Muscle of back (tissue), 11 donors: ENCODE measurements around the gene DNAJB6. TPM values are rescaled to one million over a fixed set of nuclear protein-coding genes. Genes with fewer than 3 reads are reported as not detected.

Experiments used
- DNase-seq, 3 donors: peaks; one replicate each; pipeline versions ENCODE4 v3.0.0 to v3.0.0-alpha.2; 2013
- polyA plus RNA-seq, 10 donors: library from polyadenylated mRNA; unstranded; fragments of 120-200 nt; gene quantifications; one replicate each; pipeline ENCODE4 v1.2.1, GENCODE V29; 2013; ENCODE audit not compliant: insufficient read length in 10 of 10

DNAJB6 gene
- polyA plus RNA-seq, 10 donors, result 109 to 147 (median 127) TPM

DNA sequence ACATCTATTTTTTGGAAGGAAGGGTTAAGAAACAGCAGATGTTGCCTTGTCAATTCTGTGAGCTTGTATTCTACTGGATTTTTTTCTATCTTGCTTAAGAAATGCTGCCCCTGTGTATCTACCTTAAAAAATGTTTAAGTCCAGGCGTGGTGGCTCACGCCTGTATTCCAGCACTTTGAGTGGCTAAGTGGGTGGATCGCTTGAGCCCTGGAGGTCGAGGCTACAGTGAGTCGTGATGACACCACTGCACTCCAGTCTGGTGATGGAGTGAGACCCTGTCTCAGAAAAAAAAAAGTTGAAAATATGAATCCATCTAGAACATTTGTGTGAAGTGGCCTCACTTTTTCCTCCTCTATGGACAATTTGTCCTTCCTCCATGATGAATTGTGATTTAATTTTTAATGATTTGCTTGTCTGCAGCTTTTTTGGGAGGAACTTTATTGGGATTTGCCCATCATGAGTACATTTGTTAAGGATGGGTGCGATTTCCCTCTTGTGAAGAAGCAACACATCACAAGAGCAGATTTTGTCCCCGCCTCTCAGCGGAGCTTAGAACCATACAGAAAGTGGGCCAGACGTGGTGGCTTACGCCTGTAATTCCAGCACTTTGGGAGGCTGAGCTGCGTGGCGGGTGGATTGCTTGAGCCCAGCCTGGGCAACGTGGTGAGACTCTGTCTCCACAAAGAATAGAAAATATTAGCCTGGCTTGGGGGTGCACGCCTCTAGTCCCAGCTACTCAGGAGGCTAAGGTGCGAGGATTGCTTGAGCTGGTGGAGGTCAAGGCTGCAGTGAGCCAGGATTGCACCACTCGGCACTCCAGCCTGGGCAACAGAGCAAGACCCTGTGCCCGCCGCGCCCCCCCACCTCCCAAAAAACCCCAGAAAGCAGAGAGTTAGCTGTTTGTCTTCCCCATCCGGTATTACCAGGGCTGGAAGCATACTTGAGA lies 57.7 kb downstream of the DNAJB6 start:
- no peak for DNase-seq

DNA sequence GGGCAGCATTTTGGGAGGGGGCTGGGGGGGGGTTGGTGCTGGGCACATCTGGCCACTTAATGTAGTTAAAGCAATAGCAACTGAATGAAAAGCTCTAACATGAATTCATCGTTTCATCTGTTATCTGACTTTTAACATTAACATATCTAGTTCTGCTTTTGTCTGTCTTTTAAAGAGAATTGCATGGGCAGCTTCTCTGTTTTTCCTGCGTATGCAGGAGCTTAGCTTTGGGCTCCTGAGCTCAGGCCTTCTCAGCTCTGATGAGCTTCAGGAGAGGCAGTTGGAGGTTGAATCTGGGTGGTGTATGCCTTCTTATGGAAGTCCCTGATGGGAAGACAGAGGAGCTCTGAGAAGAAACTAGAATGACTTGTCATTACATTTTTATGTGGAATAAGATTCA lies 58.4 kb downstream of the DNAJB6 start:
- DNase-seq, result no peak

DNA sequence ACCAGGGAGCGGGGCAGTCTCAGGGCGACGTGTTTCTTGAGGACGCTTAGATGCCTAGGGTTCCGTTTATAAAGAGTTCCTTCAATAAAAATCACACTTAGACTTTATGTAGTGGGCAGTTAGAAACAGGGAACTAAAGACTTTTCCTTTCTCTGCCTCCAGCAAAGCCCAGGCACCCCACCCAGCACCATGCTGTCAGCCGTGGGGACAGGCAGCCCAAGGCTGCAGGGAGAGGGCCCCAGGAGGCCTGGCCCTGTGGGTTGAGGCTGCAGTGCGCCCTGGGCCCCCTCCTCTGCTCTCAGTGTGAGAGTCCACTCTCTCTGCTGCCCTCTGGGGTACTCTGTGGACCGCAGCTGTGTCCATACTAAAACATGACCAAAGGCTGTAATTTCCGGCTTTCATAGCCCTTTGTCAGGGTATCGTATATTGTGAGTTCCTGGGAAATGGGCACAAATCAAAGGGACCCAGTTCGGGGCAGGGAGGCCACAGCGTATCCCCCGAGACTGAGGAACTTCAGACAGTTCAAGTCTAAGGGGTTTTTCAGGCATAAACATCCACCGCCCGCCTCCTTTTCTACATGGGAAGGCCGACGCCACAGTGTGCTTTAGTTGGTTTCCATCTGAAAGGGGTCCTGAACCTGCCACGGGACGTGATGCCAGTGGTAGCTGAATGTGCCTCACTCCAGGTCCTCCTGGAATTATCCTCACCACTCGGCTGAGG lies 59.7 kb downstream of the DNAJB6 start:
- no peak for DNase-seq

DNA sequence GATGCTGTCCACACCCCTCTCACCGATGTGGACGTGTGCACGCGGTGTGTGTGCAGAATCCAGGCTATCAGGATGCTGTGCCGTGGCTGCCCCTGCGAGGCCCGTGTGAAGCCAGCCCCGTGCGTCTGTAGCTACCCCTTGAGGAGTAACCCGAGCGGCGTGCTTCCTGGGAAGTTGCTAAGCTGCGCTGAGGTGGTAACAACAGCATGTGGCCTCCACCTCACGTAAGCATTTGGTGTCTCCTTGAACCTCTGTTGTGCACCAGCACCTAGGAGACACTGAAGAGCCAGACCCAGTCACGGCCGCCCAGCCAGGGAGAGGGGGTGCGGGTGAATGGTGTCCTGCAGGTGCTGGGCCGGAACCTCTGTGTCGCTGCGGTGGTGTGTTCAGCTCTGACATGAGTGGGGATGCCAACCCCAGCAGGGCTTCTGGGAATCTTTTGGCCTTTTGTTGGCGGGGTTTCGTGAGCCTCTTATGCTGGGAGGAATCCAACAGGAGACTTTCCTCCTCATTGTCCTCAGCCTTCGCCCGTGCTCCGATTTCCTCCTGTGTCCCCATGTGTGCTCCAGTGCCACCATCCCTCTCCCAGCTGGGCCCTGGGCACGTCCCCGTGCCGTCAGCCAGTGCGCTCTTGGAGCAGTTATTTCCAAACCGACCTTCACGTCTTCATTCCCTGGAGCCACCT lies 60.4 kb downstream of the DNAJB6 start:
- peak in 2 of 3 donors; percentile 20 to 26 for DNase-seq

GRCh38 chr7:157397731-157398691 lies 61.2 kb downstream of the DNAJB6 start:
- DNase-seq, result peak; percentile 59 to 74 (median 70)

DNA sequence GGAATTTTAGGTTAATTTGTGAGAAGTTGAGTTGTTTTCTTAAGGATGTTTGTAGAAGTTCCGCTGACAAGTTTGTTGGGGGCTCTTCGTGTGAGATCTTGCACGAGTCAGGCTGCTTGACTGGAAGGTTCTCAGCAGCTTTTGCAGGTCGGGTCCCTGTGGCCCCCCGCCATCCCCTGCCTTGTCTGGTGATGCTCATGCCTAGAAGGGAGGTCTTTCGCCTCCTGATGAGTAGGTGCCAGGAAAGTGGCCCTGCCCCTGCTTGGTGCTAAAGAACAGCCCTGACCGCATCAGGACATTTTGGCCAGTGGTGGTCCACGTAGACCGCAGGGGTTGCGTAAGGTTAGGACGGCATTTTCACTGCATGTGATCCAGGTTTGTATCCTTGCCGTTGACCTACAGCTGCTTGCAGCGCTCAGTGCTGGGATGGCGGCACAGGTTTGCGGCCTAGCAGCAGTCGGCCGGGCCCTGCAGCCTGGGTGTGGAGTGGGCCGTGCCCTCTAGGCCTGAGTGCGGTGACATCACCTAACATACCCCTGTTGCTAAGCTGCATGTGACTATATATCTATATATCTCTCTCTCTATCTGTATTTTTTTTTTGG lies 62.4 kb downstream of the DNAJB6 start:
- DNase-seq, result no peak

GRCh38 chr7:157400171-157400860 lies 63.5 kb downstream of the DNAJB6 start:
- DNase-seq, result no peak

DNA sequence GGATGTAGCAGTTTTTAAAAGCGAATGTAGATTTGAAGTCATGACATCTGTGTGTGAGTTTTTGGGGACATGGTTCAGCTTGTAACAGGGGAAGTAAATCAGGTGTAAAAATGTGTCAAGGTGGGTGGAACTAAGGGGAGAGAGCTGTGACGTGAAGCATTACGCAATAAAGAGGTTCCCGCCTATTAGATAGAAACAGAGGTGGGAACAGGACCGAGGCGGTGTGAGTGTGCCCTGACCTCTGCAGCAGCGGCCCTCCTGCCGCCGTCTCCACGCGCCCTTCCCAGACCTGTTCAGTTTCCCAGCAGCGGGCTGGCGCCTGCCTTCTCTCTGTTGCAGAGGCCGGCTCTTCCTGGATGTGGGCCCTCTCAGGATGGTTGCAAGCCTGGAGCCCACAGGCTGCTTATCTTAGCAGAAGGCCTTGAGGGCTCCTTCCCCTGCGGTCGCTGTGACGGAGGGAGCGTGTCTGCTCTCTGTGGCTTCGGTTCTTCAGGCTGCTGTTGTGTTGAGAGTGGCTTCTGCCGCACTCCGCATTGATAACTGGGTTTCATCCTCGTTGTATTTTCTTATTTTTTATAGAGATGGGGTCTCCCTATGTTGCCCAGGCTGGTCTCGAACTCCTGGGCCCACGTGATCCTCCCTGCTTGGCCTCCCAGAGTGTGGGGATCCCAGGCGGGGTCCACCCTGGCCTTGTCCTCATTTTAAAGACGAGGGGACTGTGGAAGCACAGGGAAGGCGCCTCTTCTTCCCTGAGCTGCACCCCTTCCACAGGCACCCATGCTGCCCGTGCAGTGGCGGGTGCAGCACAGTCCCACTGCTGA lies 65.0 kb downstream of the DNAJB6 start:
- no peak for DNase-seq

DNA sequence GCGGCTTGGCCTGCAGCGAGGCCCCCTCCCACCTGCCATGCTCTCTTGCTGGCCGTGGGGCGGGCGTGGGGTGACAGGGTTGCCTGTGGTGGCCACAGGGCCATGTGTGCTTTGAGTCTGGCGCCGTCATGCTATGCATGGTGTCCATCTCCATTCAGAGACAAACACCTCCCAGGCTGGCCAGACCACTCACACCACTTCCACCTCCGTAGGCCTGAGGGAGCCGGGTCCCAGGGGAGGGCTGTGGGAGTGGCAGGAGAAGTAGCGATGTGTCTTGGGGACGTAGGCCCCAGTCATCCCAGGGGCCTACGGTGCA lies 65.5 kb downstream of the DNAJB6 start:
- DNase-seq, result no peak

GRCh38 chr7:157402911-157403534 lies 66.2 kb downstream of the DNAJB6 start:
- DNase-seq, result no peak

GRCh38 chr7:157403646-157404401 lies 67.0 kb downstream of the DNAJB6 start:
- DNase-seq, result no peak

- peak in 1 of 3 donors; percentile 44 for DNase-seq
Measured at GRCh38 chr7:157404845-157405481, 68.2 kb downstream of the DNAJB6 start.

- DNase-seq, result no peak
Measured at GRCh38 chr7:157405501-157405900, 68.7 kb downstream of the DNAJB6 start.

GRCh38 chr7:157405914-157406810 lies 69.4 kb downstream of the DNAJB6 start:
- peak in 1 of 3 donors; percentile 43 for DNase-seq

GRCh38 chr7:157406971-157407370 lies 70.2 kb downstream of the DNAJB6 start:
- no peak for DNase-seq

- no peak for DNase-seq
Measured at GRCh38 chr7:157407512-157408257, 70.9 kb downstream of the DNAJB6 start.
